Measurements from ENCODE around the gene PGD.

The PGD gene

DNA sequence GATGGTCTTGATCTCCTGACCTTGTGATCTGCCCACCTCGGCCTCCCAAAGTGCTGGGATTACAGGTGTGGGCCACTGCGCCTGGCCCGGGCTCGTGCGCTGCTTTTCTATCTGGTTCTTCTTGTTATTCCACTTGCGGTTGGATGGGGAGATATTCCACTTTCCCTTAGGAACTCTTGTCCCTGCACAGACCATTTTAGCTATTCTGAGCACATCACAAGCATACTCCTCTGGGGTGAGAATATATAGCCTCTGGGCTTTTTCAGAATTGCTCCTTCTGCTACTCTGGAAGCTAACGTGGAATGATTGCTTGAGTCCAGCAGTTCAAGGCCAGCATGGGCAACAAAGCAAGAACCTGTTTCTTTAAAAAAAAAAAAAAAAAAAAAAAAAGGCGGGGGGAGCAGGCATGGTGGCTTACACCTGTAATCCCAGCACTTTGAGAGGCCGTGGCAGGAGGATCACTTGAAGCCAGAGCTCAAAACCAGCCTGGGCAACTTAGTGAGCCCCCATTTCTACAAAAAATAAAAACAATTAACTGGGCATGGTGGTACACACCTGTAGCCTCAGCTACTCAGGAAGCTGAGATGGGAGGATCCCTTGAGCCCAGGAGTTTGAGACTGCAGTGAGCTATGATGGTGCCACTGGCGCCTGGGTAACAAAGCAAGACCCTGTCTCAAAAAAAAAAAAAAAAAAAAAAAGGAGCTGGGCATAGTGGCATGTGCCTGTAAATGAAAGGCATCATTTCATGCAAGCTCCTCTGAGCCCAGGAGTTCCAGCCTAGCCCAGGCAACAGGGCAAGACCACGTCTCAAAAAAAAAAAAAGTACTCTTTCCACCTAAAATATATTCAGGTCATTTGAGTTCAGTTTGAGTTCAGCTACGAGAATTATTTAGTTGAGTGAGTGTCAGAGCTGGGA lies 11.8 kb upstream of the PGD start:
- Histone ChIP-seq H3K27ac (ENCODE audit: extremely low read depth, low read depth, low read length) (no peak overlapping the region), H3K9me3 (ENCODE audit: control insufficient read depth, insufficient read depth, low read depth, low read length) (no peaks in the 10 kb centered on the region), H3K36me3 (ENCODE audit: control insufficient read depth in 2 of 2, insufficient read depth in 1 of 2, low read length in 2 of 2) (peaks cover 0 to 5% of the 10 kb centered on the region in 2 experiments; a peak in 2 of 3 replicates), H3K4me3 (ENCODE audit: low read depth, low read length) (no peak overlapping the region), H3K4me1 (ENCODE audit: control insufficient read depth, insufficient read depth, low read length) (no peaks in the 10 kb centered on the region)
- CTCF ChIA-PET = interaction anchor here (0.6 to 1.2 kb wide), 3 partner anchors 10 to 107 kb away, joined by 3 read pairs; no protein-coding TSS in a partner anchor
- TF ChIP-seq, protein P1, sequence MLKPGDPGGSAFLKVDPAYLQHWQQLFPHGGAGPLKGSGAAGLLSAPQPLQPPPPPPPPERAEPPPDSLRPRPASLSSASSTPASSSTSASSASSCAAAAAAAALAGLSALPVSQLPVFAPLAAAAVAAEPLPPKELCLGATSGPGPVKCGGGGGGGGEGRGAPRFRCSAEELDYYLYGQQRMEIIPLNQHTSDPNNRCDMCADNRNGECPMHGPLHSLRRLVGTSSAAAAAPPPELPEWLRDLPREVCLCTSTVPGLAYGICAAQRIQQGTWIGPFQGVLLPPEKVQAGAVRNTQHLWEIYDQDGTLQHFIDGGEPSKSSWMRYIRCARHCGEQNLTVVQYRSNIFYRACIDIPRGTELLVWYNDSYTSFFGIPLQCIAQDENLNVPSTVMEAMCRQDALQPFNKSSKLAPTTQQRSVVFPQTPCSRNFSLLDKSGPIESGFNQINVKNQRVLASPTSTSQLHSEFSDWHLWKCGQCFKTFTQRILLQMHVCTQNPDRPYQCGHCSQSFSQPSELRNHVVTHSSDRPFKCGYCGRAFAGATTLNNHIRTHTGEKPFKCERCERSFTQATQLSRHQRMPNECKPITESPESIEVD (tag by site-specific recombination; IDR thresholded peaks at IDR 0.05) = no peak
- TF ChIP-seq, protein P2, sequence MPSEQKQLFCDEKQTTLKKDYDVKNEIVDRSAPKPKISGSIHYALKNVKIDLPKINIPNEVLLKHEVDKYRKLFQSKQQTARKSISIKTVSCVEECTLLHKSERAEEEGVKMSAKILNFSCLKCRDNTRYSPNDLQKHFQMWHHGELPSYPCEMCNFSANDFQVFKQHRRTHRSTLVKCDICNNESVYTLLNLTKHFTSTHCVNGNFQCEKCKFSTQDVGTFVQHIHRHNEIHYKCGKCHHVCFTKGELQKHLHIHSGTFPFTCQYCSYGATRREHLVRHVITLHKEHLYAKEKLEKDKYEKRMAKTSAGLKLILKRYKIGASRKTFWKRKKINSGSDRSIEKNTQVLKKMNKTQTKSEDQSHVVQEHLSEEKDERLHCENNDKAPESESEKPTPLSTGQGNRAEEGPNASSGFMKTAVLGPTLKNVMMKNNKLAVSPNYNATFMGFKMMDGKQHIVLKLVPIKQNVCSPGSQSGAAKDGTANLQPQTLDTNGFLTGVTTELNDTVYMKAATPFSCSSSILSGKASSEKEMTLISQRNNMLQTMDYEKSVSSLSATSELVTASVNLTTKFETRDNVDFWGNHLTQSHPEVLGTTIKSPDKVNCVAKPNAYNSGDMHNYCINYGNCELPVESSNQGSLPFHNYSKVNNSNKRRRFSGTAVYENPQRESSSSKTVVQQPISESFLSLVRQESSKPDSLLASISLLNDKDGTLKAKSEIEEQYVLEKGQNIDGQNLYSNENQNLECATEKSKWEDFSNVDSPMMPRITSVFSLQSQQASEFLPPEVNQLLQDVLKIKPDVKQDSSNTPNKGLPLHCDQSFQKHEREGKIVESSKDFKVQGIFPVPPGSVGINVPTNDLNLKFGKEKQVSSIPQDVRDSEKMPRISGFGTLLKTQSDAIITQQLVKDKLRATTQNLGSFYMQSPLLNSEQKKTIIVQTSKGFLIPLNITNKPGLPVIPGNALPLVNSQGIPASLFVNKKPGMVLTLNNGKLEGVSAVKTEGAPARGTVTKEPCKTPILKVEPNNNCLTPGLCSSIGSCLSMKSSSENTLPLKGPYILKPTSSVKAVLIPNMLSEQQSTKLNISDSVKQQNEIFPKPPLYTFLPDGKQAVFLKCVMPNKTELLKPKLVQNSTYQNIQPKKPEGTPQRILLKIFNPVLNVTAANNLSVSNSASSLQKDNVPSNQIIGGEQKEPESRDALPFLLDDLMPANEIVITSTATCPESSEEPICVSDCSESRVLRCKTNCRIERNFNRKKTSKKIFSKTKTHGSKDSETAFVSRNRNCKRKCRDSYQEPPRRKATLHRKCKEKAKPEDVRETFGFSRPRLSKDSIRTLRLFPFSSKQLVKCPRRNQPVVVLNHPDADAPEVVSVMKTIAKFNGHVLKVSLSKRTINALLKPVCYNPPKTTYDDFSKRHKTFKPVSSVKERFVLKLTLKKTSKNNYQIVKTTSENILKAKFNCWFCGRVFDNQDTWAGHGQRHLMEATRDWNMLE (tag by site-specific recombination; conservative IDR thresholded peaks at IDR 0.05; ENCODE audit: low read depth) = no peak
- TF ChIP-seq, protein P3, sequence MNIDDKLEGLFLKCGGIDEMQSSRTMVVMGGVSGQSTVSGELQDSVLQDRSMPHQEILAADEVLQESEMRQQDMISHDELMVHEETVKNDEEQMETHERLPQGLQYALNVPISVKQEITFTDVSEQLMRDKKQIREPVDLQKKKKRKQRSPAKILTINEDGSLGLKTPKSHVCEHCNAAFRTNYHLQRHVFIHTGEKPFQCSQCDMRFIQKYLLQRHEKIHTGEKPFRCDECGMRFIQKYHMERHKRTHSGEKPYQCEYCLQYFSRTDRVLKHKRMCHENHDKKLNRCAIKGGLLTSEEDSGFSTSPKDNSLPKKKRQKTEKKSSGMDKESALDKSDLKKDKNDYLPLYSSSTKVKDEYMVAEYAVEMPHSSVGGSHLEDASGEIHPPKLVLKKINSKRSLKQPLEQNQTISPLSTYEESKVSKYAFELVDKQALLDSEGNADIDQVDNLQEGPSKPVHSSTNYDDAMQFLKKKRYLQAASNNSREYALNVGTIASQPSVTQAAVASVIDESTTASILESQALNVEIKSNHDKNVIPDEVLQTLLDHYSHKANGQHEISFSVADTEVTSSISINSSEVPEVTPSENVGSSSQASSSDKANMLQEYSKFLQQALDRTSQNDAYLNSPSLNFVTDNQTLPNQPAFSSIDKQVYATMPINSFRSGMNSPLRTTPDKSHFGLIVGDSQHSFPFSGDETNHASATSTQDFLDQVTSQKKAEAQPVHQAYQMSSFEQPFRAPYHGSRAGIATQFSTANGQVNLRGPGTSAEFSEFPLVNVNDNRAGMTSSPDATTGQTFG (tag by site-specific recombination; IDR thresholded peaks at IDR 0.05; ENCODE audit: borderline replicate concordance) = no peak
- TF ChIP-seq ZNF707 (tag by site-specific recombination; IDR thresholded peaks at IDR 0.05) = no peak
- TF ChIP-seq, protein P4, sequence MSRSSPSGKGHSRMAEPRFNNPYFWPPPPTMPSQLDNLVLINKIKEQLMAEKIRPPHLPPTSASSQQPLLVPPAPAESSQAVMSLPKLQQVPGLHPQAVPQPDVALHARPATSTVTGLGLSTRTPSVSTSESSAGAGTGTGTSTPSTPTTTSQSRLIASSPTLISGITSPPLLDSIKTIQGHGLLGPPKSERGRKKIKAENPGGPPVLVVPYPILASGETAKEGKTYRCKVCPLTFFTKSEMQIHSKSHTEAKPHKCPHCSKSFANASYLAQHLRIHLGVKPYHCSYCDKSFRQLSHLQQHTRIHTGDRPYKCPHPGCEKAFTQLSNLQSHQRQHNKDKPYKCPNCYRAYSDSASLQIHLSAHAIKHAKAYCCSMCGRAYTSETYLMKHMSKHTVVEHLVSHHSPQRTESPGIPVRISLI (tag by site-specific recombination; IDR thresholded peaks at IDR 0.05) = 0 out of 2 replicates have a peak, but pooled peaks have one; percentile 52
- no peak for TF ChIP-seq ZNF558 (tag by site-specific recombination; IDR thresholded peaks at IDR 0.05)
- no peak for TF ChIP-seq TRIM28 (IDR thresholded peaks at IDR 0.05; ENCODE audit: borderline replicate concordance, low read length)
- TF ChIP-seq SCRT1 (tag by site-specific recombination; IDR thresholded peaks at IDR 0.05; ENCODE audit: borderline replicate concordance) = peak; percentile 56; the same call in 1 of the 2 replicates
- no peak for TF ChIP-seq ZNF155 (tag by site-specific recombination; IDR thresholded peaks at IDR 0.05)
- TF ChIP-seq, protein P5, sequence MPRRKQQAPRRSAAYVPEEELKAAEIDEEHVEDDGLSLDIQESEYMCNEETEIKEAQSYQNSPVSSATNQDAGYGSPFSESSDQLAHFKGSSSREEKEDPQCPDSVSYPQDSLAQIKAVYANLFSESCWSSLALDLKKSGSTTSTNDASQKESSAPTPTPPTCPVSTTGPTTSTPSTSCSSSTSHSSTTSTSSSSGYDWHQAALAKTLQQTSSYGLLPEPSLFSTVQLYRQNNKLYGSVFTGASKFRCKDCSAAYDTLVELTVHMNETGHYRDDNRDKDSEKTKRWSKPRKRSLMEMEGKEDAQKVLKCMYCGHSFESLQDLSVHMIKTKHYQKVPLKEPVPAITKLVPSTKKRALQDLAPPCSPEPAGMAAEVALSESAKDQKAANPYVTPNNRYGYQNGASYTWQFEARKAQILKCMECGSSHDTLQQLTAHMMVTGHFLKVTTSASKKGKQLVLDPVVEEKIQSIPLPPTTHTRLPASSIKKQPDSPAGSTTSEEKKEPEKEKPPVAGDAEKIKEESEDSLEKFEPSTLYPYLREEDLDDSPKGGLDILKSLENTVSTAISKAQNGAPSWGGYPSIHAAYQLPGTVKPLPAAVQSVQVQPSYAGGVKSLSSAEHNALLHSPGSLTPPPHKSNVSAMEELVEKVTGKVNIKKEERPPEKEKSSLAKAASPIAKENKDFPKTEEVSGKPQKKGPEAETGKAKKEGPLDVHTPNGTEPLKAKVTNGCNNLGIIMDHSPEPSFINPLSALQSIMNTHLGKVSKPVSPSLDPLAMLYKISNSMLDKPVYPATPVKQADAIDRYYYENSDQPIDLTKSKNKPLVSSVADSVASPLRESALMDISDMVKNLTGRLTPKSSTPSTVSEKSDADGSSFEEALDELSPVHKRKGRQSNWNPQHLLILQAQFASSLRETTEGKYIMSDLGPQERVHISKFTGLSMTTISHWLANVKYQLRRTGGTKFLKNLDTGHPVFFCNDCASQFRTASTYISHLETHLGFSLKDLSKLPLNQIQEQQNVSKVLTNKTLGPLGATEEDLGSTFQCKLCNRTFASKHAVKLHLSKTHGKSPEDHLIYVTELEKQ (tag by site-specific recombination; IDR thresholded peaks at IDR 0.05; ENCODE audit: borderline replicate concordance) = no peak
- TF ChIP-seq ZNF776 (tag by site-specific recombination; IDR thresholded peaks at IDR 0.05; ENCODE audit: borderline replicate concordance) = no peak
- TF ChIP-seq, protein P6, sequence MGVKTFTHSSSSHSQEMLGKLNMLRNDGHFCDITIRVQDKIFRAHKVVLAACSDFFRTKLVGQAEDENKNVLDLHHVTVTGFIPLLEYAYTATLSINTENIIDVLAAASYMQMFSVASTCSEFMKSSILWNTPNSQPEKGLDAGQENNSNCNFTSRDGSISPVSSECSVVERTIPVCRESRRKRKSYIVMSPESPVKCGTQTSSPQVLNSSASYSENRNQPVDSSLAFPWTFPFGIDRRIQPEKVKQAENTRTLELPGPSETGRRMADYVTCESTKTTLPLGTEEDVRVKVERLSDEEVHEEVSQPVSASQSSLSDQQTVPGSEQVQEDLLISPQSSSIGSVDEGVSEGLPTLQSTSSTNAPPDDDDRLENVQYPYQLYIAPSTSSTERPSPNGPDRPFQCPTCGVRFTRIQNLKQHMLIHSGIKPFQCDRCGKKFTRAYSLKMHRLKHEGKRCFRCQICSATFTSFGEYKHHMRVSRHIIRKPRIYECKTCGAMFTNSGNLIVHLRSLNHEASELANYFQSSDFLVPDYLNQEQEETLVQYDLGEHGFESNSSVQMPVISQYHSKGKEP (tag by site-specific recombination; IDR thresholded peaks at IDR 0.05) = no peak
- POLR2A ChIA-PET = no interaction called here
